Uterus (tissue), 4 donors: ENCODE data around the gene PRKG1. TPM values are rescaled to one million over a fixed set of nuclear protein-coding genes. Genes with fewer than 3 reads are reported as not detected.

Experiments
- DNase-seq, 2 donors: peaks; one replicate each; pipeline ENCODE4 v3.0.0-alpha.2; 2019 to 2020
- H3K27ac ChIP-seq, 2 donors: fragments of 200-600 bp; sonication (generic); 1 replicate in 1 of 2; 2 replicates in 1 of 2; pipeline ENCODE4 v1.5.1; 2016 to 2018
- H3K27me3 ChIP-seq, 2 donors: fragments of 200-600 bp; sonication (generic); one replicate each; pipeline ENCODE4 v1.5.1; 2018 to 2019; ENCODE audit warnings: control low read depth in 1 of 2
- H3K36me3 ChIP-seq, 2 donors: fragments of 200-600 bp; sonication (generic); one replicate each; pipeline ENCODE4 v1.5.1; 2019; ENCODE audit warnings: control low read depth in 1 of 2
- H3K4me1 ChIP-seq, 2 donors: fragments of 200-600 bp; sonication (generic); one replicate each; pipeline ENCODE4 v1.5.1; 2018 to 2019; ENCODE audit warnings: control low read depth in 1 of 2
- H3K4me3 ChIP-seq, 2 donors: fragments of 200-600 bp; sonication (generic); 1 replicate in 1 of 2; 2 replicates in 1 of 2; pipeline ENCODE4 v1.5.1; 2018 to 2019; ENCODE audit warnings: mild to moderate bottlenecking in 1 of 2
- H3K9me3 ChIP-seq, 2 donors: fragments of 200-600 bp; sonication (generic); one replicate each; pipeline ENCODE4 v1.5.1; 2019; ENCODE audit warnings: control low read depth in 1 of 2
- POLR2A ChIP-seq, 2 donors: fragments of 450-650 bp; IDR thresholded peaks; one replicate each; pipeline ENCODE4 v1.6.1; 2016; ENCODE audit warnings: antibody characterized with exemption in 2 of 2, mild to moderate bottlenecking in 1 of 2, moderate library complexity in 1 of 2
- intact Hi-C: fragments of 100-400 bp; cut with DNase I; formaldehyde crosslinking; loops from one replicate; pipeline ENCODE4 v1.15.1; 2023; ENCODE audit warnings: low total_unique reads
- total RNA-seq, 4 donors: library from RNA; depleted of rRNA in 3 of 4; stranded (reverse); fragments of >200 nt in 3 of 4; gene quantifications; one replicate each; pipeline versions ENCODE4 v1.1.0 to v1.2.4, GENCODE V29; 2014 to 2023
- TF ChIP-seq, protein P1 (sequence below), 4 experiments: fragments of 200-600 bp in 2 of 4; fragments of 450-650 bp in 2 of 4; sonication (generic) in 2 of 4; IDR thresholded peaks; one replicate each; pipeline ENCODE4 v1.5.1; 2016 to 2019; ENCODE audit warnings: antibody characterized with exemption in 4 of 4, mild to moderate bottlenecking in 2 of 4, moderate library complexity in 1 of 4
- donor health status: DM: yes; HTN: yes; CAD: no.

PRKG1 gene
- total RNA-seq, 4 donors from 2014 or later: 32.4 to 136 (median 69.6) TPM

- H3K9me3 ChIP-seq: no peaks in the 10 kb centered on the region
- no peaks in the 10 kb centered on the region for H3K36me3 ChIP-seq
- no peak for TF ChIP-seq POLR2A (IDR thresholded peaks at IDR 0.05)
- TF ChIP-seq, protein P1, sequence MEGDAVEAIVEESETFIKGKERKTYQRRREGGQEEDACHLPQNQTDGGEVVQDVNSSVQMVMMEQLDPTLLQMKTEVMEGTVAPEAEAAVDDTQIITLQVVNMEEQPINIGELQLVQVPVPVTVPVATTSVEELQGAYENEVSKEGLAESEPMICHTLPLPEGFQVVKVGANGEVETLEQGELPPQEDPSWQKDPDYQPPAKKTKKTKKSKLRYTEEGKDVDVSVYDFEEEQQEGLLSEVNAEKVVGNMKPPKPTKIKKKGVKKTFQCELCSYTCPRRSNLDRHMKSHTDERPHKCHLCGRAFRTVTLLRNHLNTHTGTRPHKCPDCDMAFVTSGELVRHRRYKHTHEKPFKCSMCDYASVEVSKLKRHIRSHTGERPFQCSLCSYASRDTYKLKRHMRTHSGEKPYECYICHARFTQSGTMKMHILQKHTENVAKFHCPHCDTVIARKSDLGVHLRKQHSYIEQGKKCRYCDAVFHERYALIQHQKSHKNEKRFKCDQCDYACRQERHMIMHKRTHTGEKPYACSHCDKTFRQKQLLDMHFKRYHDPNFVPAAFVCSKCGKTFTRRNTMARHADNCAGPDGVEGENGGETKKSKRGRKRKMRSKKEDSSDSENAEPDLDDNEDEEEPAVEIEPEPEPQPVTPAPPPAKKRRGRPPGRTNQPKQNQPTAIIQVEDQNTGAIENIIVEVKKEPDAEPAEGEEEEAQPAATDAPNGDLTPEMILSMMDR (IDR thresholded peaks at IDR 0.05): no peak
- intact Hi-C loops: no loop called here
- H3K27me3 ChIP-seq: no peaks in the 10 kb centered on the region
- H3K27ac ChIP-seq: no peak overlapping the region
- no peak for DNase-seq
- no peaks in the 10 kb centered on the region for H3K4me1 ChIP-seq
- no peak overlapping the region for H3K4me3 ChIP-seq
Observed at GRCh38 chr10:51034769-51035168, 39.5 kb upstream of the PRKG1 start.

DNA sequence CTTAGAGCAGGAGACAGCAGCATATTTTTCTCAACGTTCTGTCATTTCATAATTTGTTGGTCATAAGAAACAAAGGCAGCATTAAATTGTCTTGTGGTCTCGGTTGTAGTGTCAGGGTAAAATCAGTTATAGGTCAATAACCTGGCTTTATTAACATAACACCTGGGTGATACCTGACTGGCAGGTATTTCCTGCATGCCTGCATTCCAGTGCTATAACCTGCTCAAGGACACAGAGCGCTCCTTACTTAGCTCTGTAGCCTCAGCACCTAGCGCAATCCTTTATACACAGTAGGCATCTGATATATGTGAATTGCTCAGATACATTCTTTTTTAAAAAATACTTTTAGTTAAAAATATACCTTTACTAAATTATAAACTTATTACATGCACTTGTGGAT is 38.9 kb upstream of the PRKG1 start:
- no peak overlapping the region for H3K27ac ChIP-seq
- H3K9me3 ChIP-seq: no peaks in the 10 kb centered on the region
- H3K4me1 ChIP-seq: no peaks in the 10 kb centered on the region
- intact Hi-C loops: no loop called here
- H3K36me3 ChIP-seq: no peaks in the 10 kb centered on the region
- DNase-seq: no peak
- no peaks in the 10 kb centered on the region for H3K27me3 ChIP-seq
- TF ChIP-seq, protein P1 (IDR thresholded peaks at IDR 0.05): no peak
- no peak for TF ChIP-seq POLR2A (IDR thresholded peaks at IDR 0.05)
- no peak overlapping the region for H3K4me3 ChIP-seq

- Histone ChIP-seq H3K9me3 (no peaks in the 10 kb centered on the region), H3K4me1 (no peaks in the 10 kb centered on the region), H3K27me3 (no peaks in the 10 kb centered on the region), H3K4me3 (no peak overlapping the region), H3K27ac (no peak overlapping the region), H3K36me3 (no peaks in the 10 kb centered on the region)
- intact Hi-C loops: no loop called here
- no peak for DNase-seq
- TF ChIP-seq, protein P1 (IDR thresholded peaks at IDR 0.05): no peak
- no peak for TF ChIP-seq POLR2A (IDR thresholded peaks at IDR 0.05)
Observed at GRCh38 chr10:51045871-51046270, 28.4 kb upstream of the PRKG1 start.

DNA sequence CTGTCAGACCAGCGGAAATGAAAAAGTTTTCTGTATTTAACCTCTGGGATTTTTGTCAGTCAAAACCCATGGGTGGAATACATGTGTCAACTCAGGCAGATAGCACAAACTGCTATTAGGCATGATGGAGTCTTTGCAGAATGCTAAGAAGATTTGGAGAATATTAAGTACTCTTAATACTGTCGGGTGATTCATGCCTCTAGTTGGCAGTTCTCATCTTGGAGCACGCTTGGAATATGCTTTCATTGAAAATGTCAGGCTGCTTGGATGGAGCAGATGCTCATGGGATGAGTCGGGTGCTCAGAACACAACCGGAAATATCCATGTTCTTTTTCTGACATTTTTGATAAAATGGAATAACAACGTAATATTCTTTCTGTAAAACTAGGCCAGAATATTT is 27.6 kb upstream of the PRKG1 start:
- no peaks in the 10 kb centered on the region for H3K9me3 ChIP-seq
- DNase-seq: no peak
- intact Hi-C loops: no loop called here
- no peaks in the 10 kb centered on the region for H3K4me1 ChIP-seq
- no peak for TF ChIP-seq POLR2A (IDR thresholded peaks at IDR 0.05)
- TF ChIP-seq, protein P1 (IDR thresholded peaks at IDR 0.05): no peak
- H3K36me3 ChIP-seq: no peaks in the 10 kb centered on the region
- no peaks in the 10 kb centered on the region for H3K27me3 ChIP-seq
- no peak overlapping the region for H3K27ac ChIP-seq
- H3K4me3 ChIP-seq: no peak overlapping the region

DNA sequence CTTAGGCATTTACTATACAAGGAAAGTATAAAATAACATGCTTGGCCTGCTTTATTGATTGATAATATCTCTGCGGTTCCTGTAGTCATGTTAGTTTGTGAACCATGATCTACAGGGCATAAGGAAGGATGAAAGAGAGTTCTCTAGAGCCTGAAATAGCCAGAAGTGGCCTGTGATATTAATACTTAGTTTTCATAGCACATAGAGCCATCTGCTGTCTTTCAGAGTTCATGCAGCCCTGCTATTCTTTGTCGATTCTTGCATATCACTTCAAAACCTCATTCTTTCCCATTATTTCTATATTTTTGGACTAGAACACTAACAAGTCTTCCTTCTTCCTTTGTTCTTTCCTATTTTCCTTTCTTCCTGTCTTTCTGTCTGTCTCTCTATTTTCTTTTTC is 26.4 kb upstream of the PRKG1 start:
- TF ChIP-seq, protein P1 (IDR thresholded peaks at IDR 0.05): peak in 3 of 4 experiments; percentile 26 to 38 (median 27)
- TF ChIP-seq POLR2A (IDR thresholded peaks at IDR 0.05): no peak
- Histone ChIP-seq H3K4me1 (no peaks in the 10 kb centered on the region), H3K27me3 (no peaks in the 10 kb centered on the region), H3K4me3 (no peak overlapping the region), H3K9me3 (no peaks in the 10 kb centered on the region), H3K27ac (no peak overlapping the region), H3K36me3 (no peaks in the 10 kb centered on the region)
- intact Hi-C loops: no loop called here
- no peak for DNase-seq
